Endothelial cell of umbilical vein (primary cell): ENCODE data around the gene CD81. TPM values are rescaled to one million over a fixed set of nuclear protein-coding genes. Genes with fewer than 3 reads are reported as not detected.
"Not testable (repeated sequence)": the region's sequence is repeated elsewhere in the genome, so short reads cannot be mapped to it uniquely, and the experiment has no call there.

Experiments used
- BruUV-seq: library from RNA; stranded (reverse); fragments of 400-500 nt; replicated peaks from 2 replicates; lab custom pipeline; 2021; lab: Mats Ljungman, UMichigan
- CTCF ChIA-PET: fragments of 300-600, 350-600 bp; sonication (Branson Sonifier 250); formaldehyde crosslinking; loops from one replicate; lab custom pipeline; 2021; ENCODE audit warnings: antibody characterized with exemption, inconsistent platforms; lab: Charles Lee
- POLR2A ChIA-PET: fragments of 300-600, 350-600 bp; sonication (Branson Sonifier 250); formaldehyde crosslinking; loops from one replicate; lab custom pipeline; 2021; ENCODE audit warnings: antibody characterized with exemption, inconsistent platforms; lab: Charles Lee
- DNase-seq: peaks from one replicate; pipeline ENCODE4 v3.0.0-alpha.2; 2011; ENCODE audit warnings: low read depth, low spot score
- FAIRE-seq: peaks from 2 replicates; lab custom pipeline; 2011; peaks lifted over from hg19 to GRCh38; lab: Jason Lieb, UNC
- H2AFZ ChIP-seq: 2 replicates; pipeline ENCODE4 v1.6.0; 2012; ENCODE audit warnings: low read depth, low read length, control low read depth, inconsistent platforms
- H3K27ac ChIP-seq: 2 replicates; pipeline ENCODE4 v1.5.1; 2011; ENCODE audit warnings: low read depth, mild to moderate bottlenecking, control low read depth, low read length, moderate library complexity; ENCODE audit not compliant: insufficient read depth
- H3K27me3 ChIP-seq, 2 experiments: 2 replicates each; pipeline versions ENCODE4 v1.6.0 to v1.6.1; 2011; ENCODE audit warnings: low read length in 2 of 2, mixed read lengths in 1 of 2; ENCODE audit not compliant: control insufficient read depth in 2 of 2, insufficient read depth in 2 of 2
- H3K36me3 ChIP-seq, 2 experiments: 2 replicates in 1 of 2; 3 replicates in 1 of 2; pipeline ENCODE4 v1.5.1; 2011; ENCODE audit warnings: low read length in 2 of 2, mild to moderate bottlenecking in 1 of 2, moderate library complexity in 1 of 2; ENCODE audit not compliant: control insufficient read depth in 2 of 2, insufficient read depth in 2 of 2; ENCODE audit errors: extremely low read depth in 1 of 2
- H3K4me1 ChIP-seq: 3 replicates; pipeline ENCODE4 v1.5.1; 2011; ENCODE audit warnings: mild to moderate bottlenecking, low read length; ENCODE audit not compliant: control insufficient read depth, insufficient read depth; ENCODE audit errors: extremely low read depth
- H3K4me2 ChIP-seq: 2 replicates; pipeline ENCODE4 v1.6.1; 2011; ENCODE audit warnings: low read length, control low read depth, mixed read lengths; ENCODE audit not compliant: insufficient read depth
- H3K4me3 ChIP-seq, 3 experiments: fragments of 200-600 bp in 1 of 3; sonication (generic), shearing (Covaris generic) in 1 of 3; replicated peaks in 1 of 3; 2 replicates each; pipeline ENCODE4 v1.5.1; 2011 to 2016; ENCODE audit warnings: control low read depth in 3 of 3, low read length in 3 of 3, mild to moderate bottlenecking in 2 of 3, inconsistent platforms in 1 of 3, low read depth in 1 of 3, moderate library complexity in 1 of 3; ENCODE audit not compliant: insufficient read depth in 1 of 3
- H3K79me2 ChIP-seq: 2 replicates; pipeline ENCODE4 v1.6.0; 2012; ENCODE audit warnings: low read length, inconsistent platforms; ENCODE audit not compliant: control insufficient read depth, insufficient read depth
- H3K9ac ChIP-seq: replicated peaks from 2 replicates; pipeline ENCODE3; 2011; ENCODE audit warnings: low read length, control low read depth; ENCODE audit not compliant: insufficient read depth; ENCODE audit errors: extremely low read depth
- H3K9me1 ChIP-seq: replicated peaks from 3 replicates; pipeline ENCODE4 v1.6.0; 2011; ENCODE audit warnings: mild to moderate bottlenecking, low read length; ENCODE audit not compliant: control insufficient read depth, insufficient read depth; ENCODE audit errors: extremely low read depth
- H3K9me3 ChIP-seq: replicated peaks from 2 replicates; pipeline ENCODE4 v1.5.1; 2012; ENCODE audit warnings: low read length, inconsistent platforms; ENCODE audit not compliant: control insufficient read depth, insufficient read depth
- H4K20me1 ChIP-seq: replicated peaks from 2 replicates; pipeline ENCODE3; 2011; ENCODE audit warnings: mild to moderate bottlenecking, low read length; ENCODE audit not compliant: control insufficient read depth, insufficient read depth; ENCODE audit errors: extremely low read depth
- EZH2 ChIP-seq: IDR thresholded peaks from 2 replicates; pipeline ENCODE4 v1.6.1; 2012; ENCODE audit warnings: borderline replicate concordance, low read depth, mild to moderate bottlenecking, moderate library complexity, low read length, inconsistent platforms; ENCODE audit not compliant: severe bottlenecking
- FOS ChIP-seq: IDR thresholded peaks from 2 replicates; pipeline ENCODE4 v1.6.1; 2011; ENCODE audit warnings: mild to moderate bottlenecking, low read length, moderate library complexity, borderline replicate concordance; ENCODE audit not compliant: insufficient read depth
- GATA2 ChIP-seq: IDR thresholded peaks from 2 replicates; pipeline ENCODE4 v1.7.0; 2011; ENCODE audit warnings: low read depth, mild to moderate bottlenecking, moderate library complexity, mixed read lengths, low read length; ENCODE audit not compliant: insufficient read length, insufficient read depth
- JUN ChIP-seq: IDR thresholded peaks from 2 replicates; pipeline ENCODE4 v1.6.1; 2011; ENCODE audit warnings: borderline replicate concordance, low read depth; ENCODE audit not compliant: insufficient read length, insufficient read depth
- MYC ChIP-seq: IDR thresholded peaks from one replicate; pipeline ENCODE4 v1.6.1; 2011; ENCODE audit warnings: mild to moderate bottlenecking, low read depth, low read length
- POLR2A ChIP-seq: IDR thresholded peaks from 2 replicates; pipeline ENCODE4 v1.6.1; 2012; ENCODE audit warnings: low read depth, mild to moderate bottlenecking, control low read depth, low read length
- POLR2AphosphoS5 ChIP-seq: IDR thresholded peaks from 2 replicates; pipeline ENCODE4 v1.6.1; 2012; ENCODE audit warnings: low read depth, mild to moderate bottlenecking, control low read depth, low read length, moderate library complexity; ENCODE audit not compliant: insufficient read depth
- dilution Hi-C: fragments of 300-500 bp; cut with MboI; formaldehyde crosslinking; loops from one replicate; pipeline ENCODE4 v1.15.0; 2019; ENCODE audit warnings: low sequenced_read_pairs; ENCODE audit not compliant: extremely low pct_ligation_motif_present
- intact Hi-C: fragments of 100-400 bp; cut with micrococcal nuclease; formaldehyde crosslinking; loops from one replicate; pipeline ENCODE4 v1.10.0; 2022
- polyA plus RNA-seq, 4 experiments: library from polyadenylated mRNA; depleted of rRNA in 3 of 4; stranded (reverse) in 3 of 4; unstranded in 1 of 4; fragments of >200 nt; gene quantifications; 2 replicates each; pipeline versions ENCODE4 v1.2.1 to v1.2.3, GENCODE V29; 2011 to 2012; ENCODE audit warnings: missing spikeins in 1 of 4
- total RNA-seq: library from RNA; stranded (reverse); gene quantifications from 2 replicates; pipeline ENCODE4 v1.2.3, GENCODE V29; 2021
- TF ChIP-seq, protein P1 (sequence below): IDR thresholded peaks from 2 replicates; pipeline ENCODE4 v1.6.1; 2011; ENCODE audit not compliant: insufficient read depth, insufficient read length
- TF ChIP-seq, protein P2 (sequence below), 2 donors: IDR thresholded peaks; 1 replicate in 1 of 2; 2 replicates in 1 of 2; pipeline ENCODE4 v1.5.1; 2011; ENCODE audit warnings: low read length in 2 of 2, mild to moderate bottlenecking in 2 of 2, moderate library complexity in 2 of 2, control low read depth in 1 of 2, inconsistent platforms in 1 of 2, low read depth in 1 of 2; ENCODE audit not compliant: insufficient read depth in 1 of 2; ENCODE audit errors: extremely low read depth in 1 of 2

Gene CD81
- total and polyA plus RNA-seq, 2 donors (not counting 3 experiments of a cell fraction or from before 2014, with no cell fraction given), result 409 to 802 TPM

DNA sequence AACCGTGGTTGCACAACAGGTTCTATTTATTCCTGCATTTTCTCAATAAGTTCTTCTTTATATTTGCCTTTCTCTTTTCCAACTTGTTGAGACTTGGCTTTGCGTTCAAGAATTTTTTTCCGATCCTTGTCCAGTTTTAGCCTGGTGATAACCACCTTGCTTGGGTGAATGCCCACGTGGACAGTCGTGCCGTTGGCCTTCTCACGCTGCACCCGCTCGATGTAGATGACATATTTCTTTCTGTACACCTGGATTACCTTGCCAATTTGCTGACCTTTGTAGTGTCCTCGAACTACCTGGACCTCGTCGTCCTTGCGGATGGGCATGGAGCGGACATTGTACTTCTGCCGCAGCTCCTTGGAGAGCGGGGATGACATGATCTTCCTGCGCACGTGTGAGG, 41.8 kb upstream of the CD81 start:
- H3K9me3 ChIP-seq, intact Hi-C loops, H3K4me3 ChIP-seq, CTCF ChIA-PET, H2AFZ ChIP-seq, FAIRE-seq, H3K9me1 ChIP-seq, DNase-seq, POLR2A ChIA-PET, H3K9ac ChIP-seq, BruUV-seq, H3K36me3 ChIP-seq, H3K4me1 ChIP-seq, H3K27ac ChIP-seq, H3K4me2 ChIP-seq, dilution Hi-C loops, H3K79me2 ChIP-seq, H4K20me1 ChIP-seq, H3K27me3 ChIP-seq: not testable (repeated sequence)

DNA sequence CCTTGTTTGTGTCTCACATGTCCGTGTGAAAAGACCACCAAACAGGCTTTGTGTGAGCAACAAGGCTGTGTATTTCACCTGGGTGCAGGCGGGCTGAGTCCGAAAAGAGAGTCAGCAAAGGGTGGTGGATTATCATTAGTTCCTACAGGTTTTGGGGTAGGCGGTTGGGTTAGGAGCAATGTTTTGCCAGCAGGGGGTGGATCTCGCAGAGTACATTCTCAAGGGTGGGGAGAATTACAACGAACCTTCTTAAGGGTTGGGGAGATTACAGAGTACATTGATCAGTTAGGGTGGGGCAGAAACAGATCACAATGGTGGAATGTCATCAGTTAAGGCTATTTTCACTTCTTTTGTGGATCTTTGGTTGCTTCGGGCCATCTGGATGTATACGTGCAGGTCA, 38.4 kb upstream of the CD81 start:
- CTCF ChIA-PET, intact Hi-C loops, H3K4me1 ChIP-seq, H3K36me3 ChIP-seq, H2AFZ ChIP-seq, H3K9me1 ChIP-seq, H3K27me3 ChIP-seq, DNase-seq, H3K4me2 ChIP-seq, H3K9me3 ChIP-seq, H4K20me1 ChIP-seq, BruUV-seq, H3K4me3 ChIP-seq, FAIRE-seq, POLR2A ChIA-PET, H3K79me2 ChIP-seq, dilution Hi-C loops, H3K9ac ChIP-seq, H3K27ac ChIP-seq: not testable (repeated sequence)

DNA sequence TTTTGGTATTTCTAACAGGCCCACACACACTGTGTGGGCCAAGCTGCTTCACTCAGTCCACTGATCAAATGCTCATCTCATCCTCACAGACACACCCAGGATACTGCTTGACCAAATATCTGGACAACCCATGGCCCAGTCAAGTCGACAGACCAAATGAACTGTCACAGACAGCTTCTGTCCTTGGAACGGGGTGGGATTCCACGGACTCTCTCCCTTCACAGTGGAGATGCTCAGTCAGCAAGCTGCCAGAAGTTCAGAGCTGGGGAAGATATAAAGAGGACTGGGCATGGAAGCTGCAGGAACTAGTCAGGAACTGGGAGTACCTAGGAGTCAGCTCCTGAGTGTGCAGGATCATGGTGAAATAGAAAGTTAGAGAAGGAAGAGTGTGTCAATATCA, 34.6 kb upstream of the CD81 start:
- Histone ChIP-seq H3K4me3 (no peak overlapping the region), H3K27me3 (peaks cover 4 to 6% of the 10 kb centered on the region in 2 experiments), H3K9me3 (no peaks in the 10 kb centered on the region), H2AFZ (no peak overlapping the region), H3K9me1 (no peaks in the 10 kb centered on the region), H3K4me2 (no peak overlapping the region), H3K79me2 (no peaks in the 10 kb centered on the region), H3K36me3 (no peaks in the 10 kb centered on the region), H3K4me1 (no peaks in the 10 kb centered on the region), H4K20me1 (no peaks in the 10 kb centered on the region), H3K27ac (no peak overlapping the region), H3K9ac (no peak overlapping the region)
- BruUV-seq, result no TSS peak
- TF ChIP-seq POLR2A (no peak), FOS (no peak), POLR2AphosphoS5 (no peak), MYC (no peak), GATA2 (no peak), EZH2 (no peak), JUN (no peak)
- TF ChIP-seq, protein P1, sequence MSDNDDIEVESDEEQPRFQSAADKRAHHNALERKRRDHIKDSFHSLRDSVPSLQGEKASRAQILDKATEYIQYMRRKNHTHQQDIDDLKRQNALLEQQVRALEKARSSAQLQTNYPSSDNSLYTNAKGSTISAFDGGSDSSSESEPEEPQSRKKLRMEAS, result no peak
- TF ChIP-seq, protein P2, sequence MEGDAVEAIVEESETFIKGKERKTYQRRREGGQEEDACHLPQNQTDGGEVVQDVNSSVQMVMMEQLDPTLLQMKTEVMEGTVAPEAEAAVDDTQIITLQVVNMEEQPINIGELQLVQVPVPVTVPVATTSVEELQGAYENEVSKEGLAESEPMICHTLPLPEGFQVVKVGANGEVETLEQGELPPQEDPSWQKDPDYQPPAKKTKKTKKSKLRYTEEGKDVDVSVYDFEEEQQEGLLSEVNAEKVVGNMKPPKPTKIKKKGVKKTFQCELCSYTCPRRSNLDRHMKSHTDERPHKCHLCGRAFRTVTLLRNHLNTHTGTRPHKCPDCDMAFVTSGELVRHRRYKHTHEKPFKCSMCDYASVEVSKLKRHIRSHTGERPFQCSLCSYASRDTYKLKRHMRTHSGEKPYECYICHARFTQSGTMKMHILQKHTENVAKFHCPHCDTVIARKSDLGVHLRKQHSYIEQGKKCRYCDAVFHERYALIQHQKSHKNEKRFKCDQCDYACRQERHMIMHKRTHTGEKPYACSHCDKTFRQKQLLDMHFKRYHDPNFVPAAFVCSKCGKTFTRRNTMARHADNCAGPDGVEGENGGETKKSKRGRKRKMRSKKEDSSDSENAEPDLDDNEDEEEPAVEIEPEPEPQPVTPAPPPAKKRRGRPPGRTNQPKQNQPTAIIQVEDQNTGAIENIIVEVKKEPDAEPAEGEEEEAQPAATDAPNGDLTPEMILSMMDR (IDR thresholded peaks at IDR 0.05; ENCODE audit: extremely low read depth in 1 of 2, insufficient read depth in 1 of 2, low read depth in 1 of 2, low read length in 2 of 2), result no peak
- dilution Hi-C loops, result no loop called here
- CTCF ChIA-PET, result no interaction called here
- POLR2A ChIA-PET, result no interaction called here
- no peak for FAIRE-seq
- intact Hi-C loops, result no loop called here
- no peak for DNase-seq
